Pancreas (tissue), 10 donors: ENCODE measurements around the gene ATP1A4. TPM values are rescaled to one million over a fixed set of nuclear protein-coding genes. Genes with fewer than 3 reads are reported as not detected.

Experiments used
- ATAC-seq, 4 donors: fragments of 200-7000 bp; cut with Tn5 transposase; one replicate each; pipeline versions ENCODE4 v1.8.0 to v1.9.1; 2020; ENCODE audit warnings: mild to moderate bottlenecking in 4 of 4, moderate library complexity in 4 of 4
- DNase-seq, 6 donors: peaks; one replicate each; pipeline ENCODE4 v3.0.0-alpha.2; 2020
- FAIRE-seq: peaks from 2 replicates; lab custom pipeline; 2012; peaks lifted over from hg19 to GRCh38; lab: Jason Lieb, UNC
- H3K27ac ChIP-seq, 4 donors: fragments of 200-600 bp; sonication (generic); 1 replicate in 3 of 4; 2 replicates in 1 of 4; pipeline versions ENCODE4 v1.5.0 to v1.8.0; 2020
- H3K27me3 ChIP-seq, 4 donors: fragments of 200-600 bp; one replicate each; pipeline ENCODE4 v1.8.0; 2021
- H3K36me3 ChIP-seq, 3 donors: fragments of 200-600 bp; sonication (generic) in 1 of 3; one replicate each; pipeline versions ENCODE4 v1.5.0 to v1.8.0; 2020 to 2021
- H3K4me1 ChIP-seq, 3 donors: fragments of 200-600 bp; one replicate each; pipeline ENCODE4 v1.8.0; 2021
- H3K4me3 ChIP-seq, 4 donors: fragments of 200-600 bp; sonication (generic) in 2 of 4; one replicate each; pipeline versions ENCODE4 v1.5.0 to v1.8.0; 2020 to 2021
- H3K9me3 ChIP-seq, 4 donors: fragments of 200-600 bp; one replicate each; pipeline ENCODE4 v1.8.0; 2021
- CTCF ChIP-seq, 4 donors: fragments of 200-600 bp; sonication (generic) in 3 of 4; IDR thresholded peaks; one replicate each; pipeline versions ENCODE4 v1.5.0 to v1.8.0; 2021; ENCODE audit warnings: antibody characterized with exemption in 4 of 4
- WGBS, 2 donors: extraction: QIAGEN DNeasy Blood & Tissue Kit; methylation state at CpG; one replicate each; pipeline ENCODE4 v1.1.7; 2013; 5-methylcytosine and 5-hydroxymethylcytosine counted together
- intact Hi-C, 3 donors: fragments of 100-400 bp; cut with DNase I; formaldehyde crosslinking; loops; one replicate each; pipeline versions ENCODE4 v1.11.1 to v1.14.2; 2022
- polyA plus RNA-seq, 2 donors: library from polyadenylated mRNA; stranded (reverse); fragments of 200-250 nt; gene quantifications; one replicate each; pipeline ENCODE4 v1.2.3, GENCODE V29; 2013
- total RNA-seq, 6 donors: library from RNA; stranded (reverse); fragmentation: NEBNext Ultra II Directional in 4 of 6; extraction: Animal tissue kit (Norgen Biotek cat#: 25700) in 4 of 6; gene quantifications; one replicate each; pipeline versions ENCODE4 v1.2.1 to v1.2.4, GENCODE V29; 2021 to 2023
- donor health status: healthy with polysubstance abuse.
- donor health status: DM: no; HTN: no; CAD: no; lungs with moderate emphysema.
- donor health status: DM: no; HTN: no; CAD: no.
- donor health status: control.
- donor health status: control.
- donor health status: Bipolar disorder and iron deficiency.
- donor health status: DM: yes; HTN: yes; CAD: no.
- donor health status: DM: no; HTN: no; CAD: no.
- donor health status: DM: no; HTN: no; CAD: no.
- donor health status: DM: yes; HTN: yes; CAD: no.

Gene ATP1A4
- total and polyA plus RNA-seq, 8 donors, result not detected

GRCh38 chr1:160167580-160167979 lies 16.2 kb downstream of the ATP1A4 start:
- no peaks in the 10 kb centered on the region for H3K4me1 ChIP-seq
- TF ChIP-seq CTCF (IDR thresholded peaks at IDR 0.05), result no peak
- no peaks in the 10 kb centered on the region for H3K36me3 ChIP-seq
- FAIRE-seq (no peak), DNase-seq (no peak), ATAC-seq (no peak)
- H3K4me3 ChIP-seq, result no peak overlapping the region
- whole genome bisulfite sequencing, 2 donors, result 91 to 92% methylated on average over 6 of the region's 6 CpGs
- no peaks in the 10 kb centered on the region for H3K27me3 ChIP-seq
- no peaks in the 10 kb centered on the region for H3K9me3 ChIP-seq
- intact Hi-C loops, result no loop called here
- no peak overlapping the region for H3K27ac ChIP-seq

- WGBS, 2 donors, result 61 to 65% methylated on average over 5 of the region's 5 CpGs
Measured at GRCh38 chr1:160168016-160168415, 16.6 kb downstream of the ATP1A4 start.

GRCh38 chr1:160168609-160169369 lies 17.4 kb downstream of the ATP1A4 start:
- H3K9me3 ChIP-seq, result no peaks in the 10 kb centered on the region
- WGBS, 2 donors, result 80 to 86% methylated on average over 13 of the region's 13 CpGs
- no peak for TF ChIP-seq CTCF (IDR thresholded peaks at IDR 0.05)
- DNase-seq (no peak), ATAC-seq (no peak), FAIRE-seq (no peak)
- H3K27me3 ChIP-seq, result no peaks in the 10 kb centered on the region
- no peak overlapping the region for H3K27ac ChIP-seq
- no peaks in the 10 kb centered on the region for H3K36me3 ChIP-seq
- intact Hi-C loops, result no loop called here
- H3K4me1 ChIP-seq, result no peaks in the 10 kb centered on the region
- H3K4me3 ChIP-seq, result no peak overlapping the region

More at GRCh38 chr1:160168016-160168415, 16.6 kb downstream of the ATP1A4 start:
- no peak overlapping the region for H3K27ac ChIP-seq
- no peak for DNase-seq
- H3K27me3 ChIP-seq, result no peaks in the 10 kb centered on the region
- H3K4me3 ChIP-seq, result no peak overlapping the region
- intact Hi-C loops, result no loop called here
- no peaks in the 10 kb centered on the region for H3K9me3 ChIP-seq
- no peak for ATAC-seq
- no peak for TF ChIP-seq CTCF (IDR thresholded peaks at IDR 0.05)
- no peak for FAIRE-seq
- no peaks in the 10 kb centered on the region for H3K4me1 ChIP-seq
- no peaks in the 10 kb centered on the region for H3K36me3 ChIP-seq

GRCh38 chr1:160169553-160170399 lies 18.4 kb downstream of the ATP1A4 start:
- H3K27me3 ChIP-seq, result no peaks in the 10 kb centered on the region
- ATAC-seq (no peak), DNase-seq (no peak), FAIRE-seq (no peak)
- H3K4me1 ChIP-seq, result no peaks in the 10 kb centered on the region
- intact Hi-C loops, result no loop called here
- TF ChIP-seq CTCF (IDR thresholded peaks at IDR 0.05), result no peak
- H3K27ac ChIP-seq, result no peak overlapping the region
- no peak overlapping the region for H3K4me3 ChIP-seq
- no peaks in the 10 kb centered on the region for H3K36me3 ChIP-seq
- 62 to 67% methylated on average over 15 of the region's 15 CpGs for WGBS, 2 donors
- H3K9me3 ChIP-seq, result no peaks in the 10 kb centered on the region
